HL-60 (cell line): ENCODE results near the gene USP35.

Experiments used
- DNase-seq, 2 experiments: peaks; one replicate each; pipeline ENCODE4 v3.0.0-alpha.2; 2010 to 2020; ENCODE audit warnings: low read depth in 1 of 2, low spot score in 1 of 2
- H3K27ac ChIP-seq: fragments of 250-450 bp; sonication (Bioruptor Pico); replicated peaks from 2 replicates; pipeline ENCODE4 v1.5.1; 2020; ENCODE audit warnings: mild to moderate bottlenecking, moderate library complexity
- H3K27me3 ChIP-seq: fragments of 250-450 bp; sonication (Bioruptor Pico); 2 replicates; pipeline ENCODE4 v1.5.1; 2021; ENCODE audit warnings: mild to moderate bottlenecking, moderate library complexity; ENCODE audit not compliant: insufficient read depth, poor library complexity, severe bottlenecking
- H3K4me3 ChIP-seq: replicated peaks from 2 replicates; pipeline ENCODE4 v1.5.1; 2011; ENCODE audit warnings: mild to moderate bottlenecking, control low read depth, low read length; ENCODE audit not compliant: insufficient read depth
- GABPA ChIP-seq: IDR thresholded peaks from 2 replicates; pipeline ENCODE4 v1.6.1; 2012; ENCODE audit warnings: low read depth
- POLR2AphosphoS5 ChIP-seq: IDR thresholded peaks from 2 replicates; pipeline ENCODE4 v1.6.1; 2012; ENCODE audit warnings: low read depth
- SPI1 ChIP-seq: IDR thresholded peaks from 2 replicates; pipeline ENCODE4 v1.6.1; 2012; ENCODE audit warnings: low read depth, mild to moderate bottlenecking, borderline replicate concordance
- TF ChIP-seq, protein P1 (sequence below): IDR thresholded peaks from one replicate; pipeline ENCODE4 v1.5.1; 2011; ENCODE audit warnings: low read length, control low read depth, inconsistent platforms; ENCODE audit not compliant: insufficient read depth
- TF ChIP-seq, protein P2 (sequence below): IDR thresholded peaks from 2 replicates; pipeline ENCODE4 v1.6.1; 2012; ENCODE audit warnings: low read depth; ENCODE audit not compliant: insufficient replicate concordance

The USP35 gene

DNA sequence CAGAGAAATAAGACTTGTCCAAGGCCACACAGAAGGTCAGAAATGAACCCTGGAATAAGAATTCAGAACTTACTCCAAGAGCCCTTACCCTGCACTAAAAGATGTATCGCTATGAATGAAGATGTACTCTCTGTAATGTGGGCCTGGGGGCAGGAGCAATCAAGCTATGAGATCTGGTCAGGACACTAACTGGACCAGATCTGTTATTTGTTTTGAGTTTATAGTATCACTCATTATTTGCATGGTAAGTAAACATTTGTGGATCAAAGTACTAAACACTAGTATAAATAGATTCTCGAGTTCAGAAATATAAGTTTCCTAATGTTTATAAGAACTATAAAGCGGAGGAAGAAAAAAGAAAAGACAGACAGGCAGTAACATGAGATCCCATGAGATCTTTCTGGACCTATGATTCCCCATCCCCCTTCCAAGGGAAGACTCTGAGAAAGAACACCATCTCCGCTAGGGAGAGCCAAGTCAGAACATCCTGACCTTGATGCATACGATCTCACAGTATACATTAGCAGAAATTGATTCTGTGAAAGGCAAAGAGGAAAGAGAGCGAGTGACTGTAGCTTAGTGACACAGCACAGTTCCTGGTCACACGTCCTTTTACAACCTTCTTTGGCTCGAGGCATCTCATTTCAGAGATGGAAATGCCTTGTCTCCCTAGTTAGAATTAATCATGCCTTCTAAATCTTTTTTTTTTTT is 71.2 kb downstream of the USP35 start:
- Histone ChIP-seq H3K4me3 (no peak overlapping the region), H3K27ac (no peak overlapping the region), H3K27me3 (no peaks in the 10 kb centered on the region)
- no peak for DNase-seq
- TF ChIP-seq, protein P1, sequence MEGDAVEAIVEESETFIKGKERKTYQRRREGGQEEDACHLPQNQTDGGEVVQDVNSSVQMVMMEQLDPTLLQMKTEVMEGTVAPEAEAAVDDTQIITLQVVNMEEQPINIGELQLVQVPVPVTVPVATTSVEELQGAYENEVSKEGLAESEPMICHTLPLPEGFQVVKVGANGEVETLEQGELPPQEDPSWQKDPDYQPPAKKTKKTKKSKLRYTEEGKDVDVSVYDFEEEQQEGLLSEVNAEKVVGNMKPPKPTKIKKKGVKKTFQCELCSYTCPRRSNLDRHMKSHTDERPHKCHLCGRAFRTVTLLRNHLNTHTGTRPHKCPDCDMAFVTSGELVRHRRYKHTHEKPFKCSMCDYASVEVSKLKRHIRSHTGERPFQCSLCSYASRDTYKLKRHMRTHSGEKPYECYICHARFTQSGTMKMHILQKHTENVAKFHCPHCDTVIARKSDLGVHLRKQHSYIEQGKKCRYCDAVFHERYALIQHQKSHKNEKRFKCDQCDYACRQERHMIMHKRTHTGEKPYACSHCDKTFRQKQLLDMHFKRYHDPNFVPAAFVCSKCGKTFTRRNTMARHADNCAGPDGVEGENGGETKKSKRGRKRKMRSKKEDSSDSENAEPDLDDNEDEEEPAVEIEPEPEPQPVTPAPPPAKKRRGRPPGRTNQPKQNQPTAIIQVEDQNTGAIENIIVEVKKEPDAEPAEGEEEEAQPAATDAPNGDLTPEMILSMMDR: no peak
- TF ChIP-seq, protein P2, sequence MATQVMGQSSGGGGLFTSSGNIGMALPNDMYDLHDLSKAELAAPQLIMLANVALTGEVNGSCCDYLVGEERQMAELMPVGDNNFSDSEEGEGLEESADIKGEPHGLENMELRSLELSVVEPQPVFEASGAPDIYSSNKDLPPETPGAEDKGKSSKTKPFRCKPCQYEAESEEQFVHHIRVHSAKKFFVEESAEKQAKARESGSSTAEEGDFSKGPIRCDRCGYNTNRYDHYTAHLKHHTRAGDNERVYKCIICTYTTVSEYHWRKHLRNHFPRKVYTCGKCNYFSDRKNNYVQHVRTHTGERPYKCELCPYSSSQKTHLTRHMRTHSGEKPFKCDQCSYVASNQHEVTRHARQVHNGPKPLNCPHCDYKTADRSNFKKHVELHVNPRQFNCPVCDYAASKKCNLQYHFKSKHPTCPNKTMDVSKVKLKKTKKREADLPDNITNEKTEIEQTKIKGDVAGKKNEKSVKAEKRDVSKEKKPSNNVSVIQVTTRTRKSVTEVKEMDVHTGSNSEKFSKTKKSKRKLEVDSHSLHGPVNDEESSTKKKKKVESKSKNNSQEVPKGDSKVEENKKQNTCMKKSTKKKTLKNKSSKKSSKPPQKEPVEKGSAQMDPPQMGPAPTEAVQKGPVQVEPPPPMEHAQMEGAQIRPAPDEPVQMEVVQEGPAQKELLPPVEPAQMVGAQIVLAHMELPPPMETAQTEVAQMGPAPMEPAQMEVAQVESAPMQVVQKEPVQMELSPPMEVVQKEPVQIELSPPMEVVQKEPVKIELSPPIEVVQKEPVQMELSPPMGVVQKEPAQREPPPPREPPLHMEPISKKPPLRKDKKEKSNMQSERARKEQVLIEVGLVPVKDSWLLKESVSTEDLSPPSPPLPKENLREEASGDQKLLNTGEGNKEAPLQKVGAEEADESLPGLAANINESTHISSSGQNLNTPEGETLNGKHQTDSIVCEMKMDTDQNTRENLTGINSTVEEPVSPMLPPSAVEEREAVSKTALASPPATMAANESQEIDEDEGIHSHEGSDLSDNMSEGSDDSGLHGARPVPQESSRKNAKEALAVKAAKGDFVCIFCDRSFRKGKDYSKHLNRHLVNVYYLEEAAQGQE: no peak
- TF ChIP-seq GABPA: no peak
- TF ChIP-seq SPI1: no peak
- no peak for TF ChIP-seq POLR2AphosphoS5

DNA sequence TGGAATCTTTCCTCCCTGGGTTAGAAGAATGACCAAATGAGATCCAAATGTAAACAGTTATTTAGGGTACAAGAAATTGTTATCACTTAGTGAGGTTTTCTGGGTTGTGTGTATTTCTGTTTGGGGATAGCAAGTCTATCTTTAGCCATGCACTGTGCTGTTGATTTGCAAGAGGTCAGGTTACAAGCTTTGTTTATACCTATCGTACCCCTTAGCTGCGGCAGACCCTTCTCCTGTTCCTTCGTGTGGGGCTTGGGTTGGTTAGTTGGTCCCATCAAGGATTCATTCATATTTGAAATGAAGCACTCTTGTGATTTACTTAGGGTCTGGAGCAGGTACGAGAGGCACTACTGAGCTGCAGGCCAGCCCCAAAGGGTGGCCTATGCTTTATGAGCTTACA is 72.6 kb downstream of the USP35 start:
- DNase-seq: no peak

DNA sequence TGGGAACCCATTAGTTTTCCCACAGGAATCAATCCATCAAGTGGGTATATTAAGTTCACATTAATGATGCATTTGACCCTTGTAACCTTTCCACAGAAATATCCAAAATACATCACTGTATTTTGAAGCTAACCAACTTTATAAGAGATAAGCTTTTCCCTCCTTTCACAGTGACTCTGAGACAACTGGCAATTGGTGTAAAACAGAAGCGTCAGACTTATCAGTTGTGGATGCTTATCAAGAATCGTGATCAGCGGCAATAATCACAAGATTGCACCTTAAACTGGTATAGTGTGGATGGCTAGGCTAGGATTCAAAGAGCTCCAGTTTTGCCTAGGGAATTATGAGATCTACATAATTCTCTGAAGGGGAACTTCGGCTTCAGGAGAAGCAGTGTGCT is 73.1 kb downstream of the USP35 start:
- Histone ChIP-seq H3K27ac (no peak overlapping the region), H3K4me3 (no peak overlapping the region), H3K27me3 (no peaks in the 10 kb centered on the region)
- DNase-seq: no peak
- TF ChIP-seq POLR2AphosphoS5 (no peak), GABPA (no peak), SPI1 (no peak)
- TF ChIP-seq, protein P2: no peak
- TF ChIP-seq, protein P1: no peak

More for the DNA sequence above, 72.6 kb downstream of the USP35 start:
- H3K4me3 ChIP-seq: no peak overlapping the region
- H3K27ac ChIP-seq: no peak overlapping the region
- H3K27me3 ChIP-seq: no peaks in the 10 kb centered on the region
- no peak for TF ChIP-seq GABPA
- TF ChIP-seq, protein P2: no peak
- TF ChIP-seq, protein P1: no peak
- TF ChIP-seq POLR2AphosphoS5: no peak
- no peak for TF ChIP-seq SPI1
